GM23248 (cell line): ENCODE measurements around the gene PSMC3IP. TPM values are rescaled to one million over a fixed set of nuclear protein-coding genes. Genes with fewer than 3 reads are reported as not detected.

ENCODE experiments used
- DNase-seq: peaks from one replicate; pipeline ENCODE4 v3.0.0-alpha.2; 2015
- H2AFZ ChIP-seq: fragments of 200-600 bp; sonication (generic); 2 replicates; pipeline ENCODE4 v1.6.1; 2016; ENCODE audit warnings: antibody characterized with exemption
- H3F3A ChIP-seq: fragments of 200-600 bp; sonication (generic); 2 replicates; pipeline ENCODE4 v1.6.1; 2016; ENCODE audit warnings: mild to moderate bottlenecking, antibody characterized with exemption, mixed run types; ENCODE audit not compliant: insufficient read depth
- H3K27ac ChIP-seq: fragments of 200-600 bp; sonication (generic); 2 replicates; pipeline ENCODE4 v1.5.1; 2016; ENCODE audit warnings: mild to moderate bottlenecking
- H3K27me3 ChIP-seq: fragments of 200-600 bp; sonication (generic); replicated peaks from 2 replicates; pipeline ENCODE4 v1.6.1; 2016; ENCODE audit warnings: mild to moderate bottlenecking; ENCODE audit not compliant: insufficient read depth
- H3K36me3 ChIP-seq: fragments of 200-600 bp; sonication (generic); 2 replicates; pipeline ENCODE4 v1.6.1; 2016; ENCODE audit warnings: low read depth, mild to moderate bottlenecking
- H3K4me1 ChIP-seq: fragments of 200-600 bp; sonication (generic); 2 replicates; pipeline ENCODE4 v1.6.1; 2016; ENCODE audit warnings: mild to moderate bottlenecking; ENCODE audit not compliant: insufficient read depth
- H3K4me2 ChIP-seq: fragments of 200-600 bp; sonication (generic); one replicate; pipeline ENCODE4 v1.6.1; 2016; ENCODE audit warnings: mild to moderate bottlenecking; ENCODE audit not compliant: unreplicated experiment
- H3K4me3 ChIP-seq: fragments of 200-600 bp; sonication (generic); 2 replicates; pipeline ENCODE4 v1.5.1; 2016; ENCODE audit warnings: mild to moderate bottlenecking
- H3K79me2 ChIP-seq: fragments of 200-600 bp; sonication (generic); 2 replicates; pipeline ENCODE4 v1.6.1; 2016; ENCODE audit warnings: mild to moderate bottlenecking; ENCODE audit not compliant: insufficient read depth
- H3K9ac ChIP-seq: fragments of 200-600 bp; sonication (generic); 2 replicates; pipeline ENCODE4 v1.6.1; 2016; ENCODE audit warnings: mild to moderate bottlenecking
- H3K9me2 ChIP-seq: fragments of 200-600 bp; sonication (generic); 2 replicates; pipeline ENCODE4 v1.6.1; 2016; ENCODE audit warnings: mixed run types, mild to moderate bottlenecking, moderate library complexity; ENCODE audit not compliant: insufficient read depth
- H3K9me3 ChIP-seq: fragments of 200-600 bp; sonication (generic); one replicate; pipeline ENCODE4 v1.6.1; 2017; ENCODE audit warnings: low read depth
- H4K20me1 ChIP-seq: fragments of 200-600 bp; sonication (generic); 2 replicates; pipeline ENCODE4 v1.6.0; 2016; ENCODE audit not compliant: insufficient read depth
- EZH2 ChIP-seq: fragments of 200-600 bp; sonication (generic); IDR thresholded peaks from 2 replicates; pipeline ENCODE4 v1.6.1; 2018; ENCODE audit warnings: antibody characterized with exemption, mild to moderate bottlenecking; ENCODE audit not compliant: insufficient read depth, poor library complexity, severe bottlenecking
- EZH2phosphoT487 ChIP-seq: fragments of 200-600 bp; sonication (generic); IDR thresholded peaks from 2 replicates; pipeline ENCODE4 v1.6.1; 2018; ENCODE audit warnings: antibody characterized with exemption, moderate library complexity, mild to moderate bottlenecking, low read depth; ENCODE audit not compliant: insufficient read depth
- WGBS, 2 experiments: methylation state at CpG; one replicate each; pipeline ENCODE4 v1.1.6; 2015 to 2017; ENCODE audit warnings: low lambda C conversion rate in 2 of 2, low coverage in 1 of 2; ENCODE audit errors: missing lambda C conversion rate in 2 of 2; 5-methylcytosine and 5-hydroxymethylcytosine counted together
- in situ Hi-C: fragments of 300-500 bp; cut with MboI; formaldehyde crosslinking; loops from 2 replicates; pipeline ENCODE4 v1.15.0; 2020
- polyA plus RNA-seq: library from polyadenylated mRNA; unstranded; fragments of >200 nt; fragmentation: Nextera tagmentation; extraction: Ambion mirVana; gene quantifications from 2 replicates; pipeline ENCODE4 v1.2.1, GENCODE V29; 2016
- total RNA-seq: library from RNA; depleted of rRNA; stranded (reverse); fragments of >200 nt; shearing (Covaris generic); gene quantifications from 2 replicates; pipeline ENCODE4 v1.2.3, GENCODE V29; 2014

Gene PSMC3IP
- total and polyA plus RNA-seq, 2 experiments from 2014 or later, result 8.9 to 12.0 TPM

GRCh38 chr17:42563543-42563942 is 14.0 kb downstream of the PSMC3IP start:
- peaks cover 50% of the 10 kb centered on the region for H3K79me2 ChIP-seq
- no peaks in the 10 kb centered on the region for H3K9me2 ChIP-seq
- 11 to 18% methylated on average over 1 of the region's 1 CpG for WGBS, 2 experiments
- H4K20me1 ChIP-seq, result no peaks in the 10 kb centered on the region
- DNase-seq, result peak; percentile 40
- no peaks in the 10 kb centered on the region for H3K9me3 ChIP-seq
- peaks cover 12% of the 10 kb centered on the region; the same call in 1 of the 2 replicates for H3F3A ChIP-seq
- peak overlapping the region; percentile 92 for H3K4me3 ChIP-seq
- TF ChIP-seq EZH2 (no peak), EZH2phosphoT487 (no peak)
- peaks cover 6% of the 10 kb centered on the region; the same call in 1 of the 2 replicates for H3K36me3 ChIP-seq
- no peak overlapping the region for H2AFZ ChIP-seq
- H3K27ac ChIP-seq, result no peak overlapping the region
- peak overlapping the region; percentile 91 for H3K4me2 ChIP-seq
- in situ Hi-C loops, result no loop called here
- peak overlapping the region; percentile 93 for H3K9ac ChIP-seq
- H3K4me1 ChIP-seq, result peaks cover 20% of the 10 kb centered on the region
- H3K27me3 ChIP-seq, result no peaks in the 10 kb centered on the region

DNA sequence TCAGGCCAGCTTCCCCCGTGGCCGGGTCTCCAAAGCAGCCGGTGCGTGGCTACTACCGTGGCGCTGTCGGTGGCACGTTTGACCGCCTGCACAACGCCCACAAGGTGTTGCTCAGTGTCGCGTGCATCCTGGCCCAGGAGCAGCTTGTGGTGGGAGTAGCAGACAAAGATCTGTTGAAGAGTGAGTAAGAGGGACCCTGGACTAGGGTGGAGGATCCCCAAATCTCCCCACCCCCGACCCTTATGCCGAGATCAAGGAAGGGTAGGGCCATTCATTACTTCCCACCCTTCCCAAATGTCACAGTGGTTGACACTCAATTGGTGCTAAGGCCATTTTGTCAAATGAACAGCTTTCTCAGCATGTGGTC is 14.4 kb downstream of the PSMC3IP start:
- no peaks in the 10 kb centered on the region for H3K9me2 ChIP-seq
- peak overlapping the region; percentile 91 for H3K4me2 ChIP-seq
- peak overlapping the region; percentile 93 for H3K9ac ChIP-seq
- H3K79me2 ChIP-seq, result peaks cover 46% of the 10 kb centered on the region
- H3K4me1 ChIP-seq, result peaks cover 20% of the 10 kb centered on the region
- no peaks in the 10 kb centered on the region for H3K9me3 ChIP-seq
- 0 out of 2 replicates have a peak overlapping the region, but pooled peaks have one; percentile 92 for H2AFZ ChIP-seq
- H3F3A ChIP-seq, result peaks cover 12% of the 10 kb centered on the region; the same call in 1 of the 2 replicates
- H3K36me3 ChIP-seq, result peaks cover 6% of the 10 kb centered on the region; the same call in 1 of the 2 replicates
- H3K4me3 ChIP-seq, result peak overlapping the region; percentile 92
- 66 to 68% methylated on average over 14 of the region's 14 CpGs for WGBS, 2 experiments
- DNase-seq, result no peak
- H4K20me1 ChIP-seq, result no peaks in the 10 kb centered on the region
- H3K27ac ChIP-seq, result peak overlapping the region; percentile 86
- in situ Hi-C loops, result no loop called here
- TF ChIP-seq EZH2 (no peak), EZH2phosphoT487 (no peak)
- no peaks in the 10 kb centered on the region for H3K27me3 ChIP-seq

GRCh38 chr17:42562388-42563142 is 15.0 kb downstream of the PSMC3IP start:
- Histone ChIP-seq H2AFZ (peak overlapping the region; percentile 92), H3K9me3 (no peaks in the 10 kb centered on the region), H3K79me2 (peaks cover 41% of the 10 kb centered on the region), H3K27me3 (no peaks in the 10 kb centered on the region), H4K20me1 (no peaks in the 10 kb centered on the region), H3K4me1 (peaks cover 20% of the 10 kb centered on the region), H3K4me3 (peak overlapping the region; percentile 92), H3F3A (peaks cover 12% of the 10 kb centered on the region; the same call in 1 of the 2 replicates), H3K4me2 (peak overlapping the region; percentile 91), H3K27ac (peak overlapping the region; percentile 86), H3K36me3 (peaks cover 6% of the 10 kb centered on the region; the same call in 1 of the 2 replicates), H3K9me2 (no peaks in the 10 kb centered on the region), H3K9ac (peak overlapping the region; percentile 93)
- DNase-seq, result peak; percentile 65
- in situ Hi-C loops, result no loop called here
- no peak for TF ChIP-seq EZH2
- TF ChIP-seq EZH2phosphoT487, result no peak
- WGBS, 2 experiments, result 12% methylated on average over 37 to 42 of the region's 48 CpGs

DNA sequence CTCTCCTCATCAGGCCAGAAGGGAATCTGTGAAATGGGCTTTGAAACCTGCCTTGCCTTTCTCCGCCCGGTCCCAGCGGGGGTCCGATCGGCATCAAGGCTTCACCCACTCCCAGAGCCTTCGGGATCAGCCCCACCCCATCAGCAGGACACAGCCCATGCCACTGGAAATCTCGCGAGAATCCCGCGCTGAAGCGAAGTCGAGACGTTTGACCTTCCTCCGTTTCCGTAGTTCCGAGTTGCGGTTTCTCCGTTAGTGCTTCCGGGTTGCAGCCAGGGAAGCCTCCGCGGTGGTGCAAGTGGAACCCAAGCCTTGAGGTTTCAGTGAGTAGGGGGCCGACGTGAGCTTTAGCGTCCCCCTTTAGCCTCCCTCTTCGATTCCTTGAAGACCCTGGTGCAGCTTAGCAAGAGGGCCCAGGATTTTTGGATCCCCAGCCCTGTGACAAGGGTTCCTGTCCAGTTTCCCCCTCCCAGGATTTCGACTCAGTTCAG is 15.6 kb downstream of the PSMC3IP start, which contains the start of gene COASY:
COASY (plus strand) TSS at position 252 of the 491 bp plus-strand sequence. CDS start 475 bp downstream, outside the sequence.
- Histone ChIP-seq H4K20me1 (no peaks in the 10 kb centered on the region), H3K9me2 (no peaks in the 10 kb centered on the region), H3K9ac (peak within 1 kb of the TSS; percentile 93), H3K9me3 (no peaks in the 10 kb centered on the region), H2AFZ (peak within 1 kb of the TSS; percentile 92), H3K36me3 (peaks cover 6% of the 10 kb centered on the region; the same call in 1 of the 2 replicates), H3F3A (peaks cover 12% of the 10 kb centered on the region; the same call in 1 of the 2 replicates), H3K79me2 (peaks cover 35% of the 10 kb centered on the region), H3K4me3 (peak within 1 kb of the TSS; percentile 92), H3K4me2 (peak within 1 kb of the TSS; percentile 91), H3K4me1 (peaks cover 20% of the 10 kb centered on the region), H3K27ac (peak within 1 kb of the TSS; percentile 86), H3K27me3 (no peaks in the 10 kb centered on the region)
- 0 to 1% methylated on average over 26 of the region's 26 CpGs for WGBS, 2 experiments
- in situ Hi-C loops, result no loop called here
- no peak for TF ChIP-seq EZH2phosphoT487
- no peak for TF ChIP-seq EZH2
- peak; percentile 98 for DNase-seq
